Endothelial cell of umbilical vein (primary cell): ENCODE measurements around the gene C1orf116. TPM values are rescaled to one million over a fixed set of nuclear protein-coding genes. Genes with fewer than 3 reads are reported as not detected.

Experiments
- BruUV-seq: library from RNA; stranded (reverse); fragments of 400-500 nt; replicated peaks from 2 replicates; lab custom pipeline; 2021; lab: Mats Ljungman, UMichigan
- CTCF ChIA-PET: fragments of 300-600, 350-600 bp; sonication (Branson Sonifier 250); formaldehyde crosslinking; loops from one replicate; lab custom pipeline; 2021; ENCODE audit warnings: antibody characterized with exemption, inconsistent platforms; lab: Charles Lee
- POLR2A ChIA-PET: fragments of 300-600, 350-600 bp; sonication (Branson Sonifier 250); formaldehyde crosslinking; loops from one replicate; lab custom pipeline; 2021; ENCODE audit warnings: antibody characterized with exemption, inconsistent platforms; lab: Charles Lee
- DNase-seq: peaks from one replicate; pipeline ENCODE4 v3.0.0-alpha.2; 2011; ENCODE audit warnings: low read depth, low spot score
- FAIRE-seq: peaks from 2 replicates; lab custom pipeline; 2011; peaks lifted over from hg19 to GRCh38; lab: Jason Lieb, UNC
- H2AFZ ChIP-seq: 2 replicates; pipeline ENCODE4 v1.6.0; 2012; ENCODE audit warnings: low read depth, low read length, control low read depth, inconsistent platforms
- H3K27ac ChIP-seq: 2 replicates; pipeline ENCODE4 v1.5.1; 2011; ENCODE audit warnings: low read depth, mild to moderate bottlenecking, control low read depth, low read length, moderate library complexity; ENCODE audit not compliant: insufficient read depth
- H3K27me3 ChIP-seq, 2 experiments: 2 replicates each; pipeline versions ENCODE4 v1.6.0 to v1.6.1; 2011; ENCODE audit warnings: low read length in 2 of 2, mixed read lengths in 1 of 2; ENCODE audit not compliant: control insufficient read depth in 2 of 2, insufficient read depth in 2 of 2
- H3K36me3 ChIP-seq, 2 experiments: 2 replicates in 1 of 2; 3 replicates in 1 of 2; pipeline ENCODE4 v1.5.1; 2011; ENCODE audit warnings: low read length in 2 of 2, mild to moderate bottlenecking in 1 of 2, moderate library complexity in 1 of 2; ENCODE audit not compliant: control insufficient read depth in 2 of 2, insufficient read depth in 2 of 2; ENCODE audit errors: extremely low read depth in 1 of 2
- H3K4me1 ChIP-seq: 3 replicates; pipeline ENCODE4 v1.5.1; 2011; ENCODE audit warnings: mild to moderate bottlenecking, low read length; ENCODE audit not compliant: control insufficient read depth, insufficient read depth; ENCODE audit errors: extremely low read depth
- H3K4me2 ChIP-seq: 2 replicates; pipeline ENCODE4 v1.6.1; 2011; ENCODE audit warnings: low read length, control low read depth, mixed read lengths; ENCODE audit not compliant: insufficient read depth
- H3K4me3 ChIP-seq, 3 experiments: fragments of 200-600 bp in 1 of 3; sonication (generic), shearing (Covaris generic) in 1 of 3; replicated peaks in 1 of 3; 2 replicates each; pipeline ENCODE4 v1.5.1; 2011 to 2016; ENCODE audit warnings: control low read depth in 3 of 3, low read length in 3 of 3, mild to moderate bottlenecking in 2 of 3, inconsistent platforms in 1 of 3, low read depth in 1 of 3, moderate library complexity in 1 of 3; ENCODE audit not compliant: insufficient read depth in 1 of 3
- H3K79me2 ChIP-seq: 2 replicates; pipeline ENCODE4 v1.6.0; 2012; ENCODE audit warnings: low read length, inconsistent platforms; ENCODE audit not compliant: control insufficient read depth, insufficient read depth
- H3K9ac ChIP-seq: replicated peaks from 2 replicates; pipeline ENCODE3; 2011; ENCODE audit warnings: low read length, control low read depth; ENCODE audit not compliant: insufficient read depth; ENCODE audit errors: extremely low read depth
- H3K9me1 ChIP-seq: replicated peaks from 3 replicates; pipeline ENCODE4 v1.6.0; 2011; ENCODE audit warnings: mild to moderate bottlenecking, low read length; ENCODE audit not compliant: control insufficient read depth, insufficient read depth; ENCODE audit errors: extremely low read depth
- H3K9me3 ChIP-seq: replicated peaks from 2 replicates; pipeline ENCODE4 v1.5.1; 2012; ENCODE audit warnings: low read length, inconsistent platforms; ENCODE audit not compliant: control insufficient read depth, insufficient read depth
- H4K20me1 ChIP-seq: replicated peaks from 2 replicates; pipeline ENCODE3; 2011; ENCODE audit warnings: mild to moderate bottlenecking, low read length; ENCODE audit not compliant: control insufficient read depth, insufficient read depth; ENCODE audit errors: extremely low read depth
- CTCF ChIP-seq, 2 donors: IDR thresholded peaks; 1 replicate in 1 of 2; 2 replicates in 1 of 2; pipeline ENCODE4 v1.5.1; 2011; ENCODE audit warnings: low read length in 2 of 2, mild to moderate bottlenecking in 2 of 2, moderate library complexity in 2 of 2, control low read depth in 1 of 2, inconsistent platforms in 1 of 2, low read depth in 1 of 2; ENCODE audit not compliant: insufficient read depth in 1 of 2; ENCODE audit errors: extremely low read depth in 1 of 2
- EZH2 ChIP-seq: IDR thresholded peaks from 2 replicates; pipeline ENCODE4 v1.6.1; 2012; ENCODE audit warnings: borderline replicate concordance, low read depth, mild to moderate bottlenecking, moderate library complexity, low read length, inconsistent platforms; ENCODE audit not compliant: severe bottlenecking
- FOS ChIP-seq: IDR thresholded peaks from 2 replicates; pipeline ENCODE4 v1.6.1; 2011; ENCODE audit warnings: mild to moderate bottlenecking, low read length, moderate library complexity, borderline replicate concordance; ENCODE audit not compliant: insufficient read depth
- GATA2 ChIP-seq: IDR thresholded peaks from 2 replicates; pipeline ENCODE4 v1.7.0; 2011; ENCODE audit warnings: low read depth, mild to moderate bottlenecking, moderate library complexity, mixed read lengths, low read length; ENCODE audit not compliant: insufficient read length, insufficient read depth
- JUN ChIP-seq: IDR thresholded peaks from 2 replicates; pipeline ENCODE4 v1.6.1; 2011; ENCODE audit warnings: borderline replicate concordance, low read depth; ENCODE audit not compliant: insufficient read length, insufficient read depth
- MAX ChIP-seq: IDR thresholded peaks from 2 replicates; pipeline ENCODE4 v1.6.1; 2011; ENCODE audit not compliant: insufficient read depth, insufficient read length
- MYC ChIP-seq: IDR thresholded peaks from one replicate; pipeline ENCODE4 v1.6.1; 2011; ENCODE audit warnings: mild to moderate bottlenecking, low read depth, low read length
- POLR2A ChIP-seq: IDR thresholded peaks from 2 replicates; pipeline ENCODE4 v1.6.1; 2012; ENCODE audit warnings: low read depth, mild to moderate bottlenecking, control low read depth, low read length
- POLR2AphosphoS5 ChIP-seq: IDR thresholded peaks from 2 replicates; pipeline ENCODE4 v1.6.1; 2012; ENCODE audit warnings: low read depth, mild to moderate bottlenecking, control low read depth, low read length, moderate library complexity; ENCODE audit not compliant: insufficient read depth
- dilution Hi-C: fragments of 300-500 bp; cut with MboI; formaldehyde crosslinking; loops from one replicate; pipeline ENCODE4 v1.15.0; 2019; ENCODE audit warnings: low sequenced_read_pairs; ENCODE audit not compliant: extremely low pct_ligation_motif_present
- intact Hi-C: fragments of 100-400 bp; cut with micrococcal nuclease; formaldehyde crosslinking; loops from one replicate; pipeline ENCODE4 v1.10.0; 2022
- polyA plus RNA-seq, 4 experiments: library from polyadenylated mRNA; depleted of rRNA in 3 of 4; stranded (reverse) in 3 of 4; unstranded in 1 of 4; fragments of >200 nt; gene quantifications; 2 replicates each; pipeline versions ENCODE4 v1.2.1 to v1.2.3, GENCODE V29; 2011 to 2012; ENCODE audit warnings: missing spikeins in 1 of 4
- total RNA-seq: library from RNA; stranded (reverse); gene quantifications from 2 replicates; pipeline ENCODE4 v1.2.3, GENCODE V29; 2021

Gene C1orf116
- total and polyA plus RNA-seq, 2 donors (not counting 3 experiments of a cell fraction or from before 2014, with no cell fraction given): 0.07 TPM; not detected in 1

GRCh38 chr1:206970446-206970845 lies 62.1 kb downstream of the C1orf116 start, which contains the start of gene FCAMR:
Gene FCAMR (minus strand): TSS chr1:206970460. CDS start chr1:206970125, 335 bp downstream.
- CTCF ChIA-PET: interaction anchor here (1.6 kb wide), 1 partner anchor 12 kb away, joined by 6 read pairs; no protein-coding TSS in a partner anchor
- no peak for FAIRE-seq
- TF ChIP-seq MAX (no peak), EZH2 (no peak), POLR2AphosphoS5 (no peak), POLR2A (no peak), CTCF (IDR thresholded peaks at IDR 0.05; ENCODE audit: extremely low read depth in 1 of 2, insufficient read depth in 1 of 2, low read depth in 1 of 2, low read length in 2 of 2) (no peak), MYC (no peak), GATA2 (no peak), JUN (no peak), FOS (no peak)
- Histone ChIP-seq H3K79me2 (no peaks in the 10 kb centered on the region), H3K4me1 (no peaks in the 10 kb centered on the region), H4K20me1 (no peaks in the 10 kb centered on the region), H3K9me1 (no peaks in the 10 kb centered on the region), H3K27ac (no peak within 1 kb of the TSS), H3K9ac (no peak within 1 kb of the TSS), H3K27me3 (peaks cover 2 to 10% of the 10 kb centered on the region in 2 experiments), H3K36me3 (no peaks in the 10 kb centered on the region), H3K4me3 (no peak within 1 kb of the TSS), H3K9me3 (no peaks in the 10 kb centered on the region), H2AFZ (no peak within 1 kb of the TSS), H3K4me2 (no peak within 1 kb of the TSS)
- no peak for DNase-seq
- no TSS peak for BruUV-seq
- intact Hi-C loops (no loop called here), dilution Hi-C loops (no loop called here)
- POLR2A ChIA-PET: no interaction called here
